HG02938 (cell line): ENCODE results near the gene TMEM119.
"Not testable (repeated sequence)": the region's sequence is repeated elsewhere in the genome, so short reads cannot be mapped to it uniquely, and the experiment has no call there.

Source experiments
- ATAC-seq: cut with Tn5 transposase; IDR thresholded peaks from one replicate; pipeline ENCODE4 v1.9.1; 2021; ENCODE audit warnings: mild to moderate bottlenecking, moderate library complexity; ENCODE audit not compliant: unreplicated experiment

The TMEM119 gene

DNA sequence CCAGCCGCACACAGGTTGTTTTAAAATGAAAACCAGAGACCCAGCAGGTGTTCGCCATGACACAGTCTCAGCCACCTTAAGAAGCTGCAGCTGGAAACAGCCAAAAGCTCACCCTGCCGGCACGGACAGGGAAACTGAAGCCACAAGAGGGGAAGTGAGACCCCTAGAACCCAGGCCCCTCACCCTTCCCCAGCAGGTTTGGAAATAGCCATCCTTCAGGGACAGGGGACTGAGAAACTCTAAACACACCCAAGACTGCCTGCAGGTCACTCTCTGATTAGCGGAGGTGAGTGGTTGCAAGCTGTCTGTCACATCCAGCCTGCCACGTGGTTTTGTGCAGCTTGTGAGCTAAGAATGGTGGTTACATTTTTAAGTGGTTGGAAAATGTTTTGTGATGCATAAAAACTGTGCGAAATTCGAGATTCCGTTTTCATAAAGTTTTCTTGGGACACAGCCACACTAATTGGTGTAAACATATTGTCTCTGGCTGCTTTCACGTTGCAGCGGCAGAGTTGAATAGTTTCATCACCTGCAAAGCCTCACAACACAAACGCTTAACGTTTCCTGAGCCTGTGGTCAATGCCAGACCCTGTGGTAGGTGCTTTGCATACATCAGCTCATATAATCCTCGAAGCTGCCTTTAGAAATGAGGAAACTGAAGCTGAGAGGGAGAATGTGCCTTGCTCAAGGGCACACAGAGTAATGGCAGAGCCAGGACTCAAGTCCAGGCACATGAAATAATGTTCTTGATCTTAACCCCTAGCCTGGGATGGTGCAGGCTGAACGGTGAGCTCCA is 37.5 kb upstream of the TMEM119 start:
- ATAC-seq, result peak; percentile 50

DNA sequence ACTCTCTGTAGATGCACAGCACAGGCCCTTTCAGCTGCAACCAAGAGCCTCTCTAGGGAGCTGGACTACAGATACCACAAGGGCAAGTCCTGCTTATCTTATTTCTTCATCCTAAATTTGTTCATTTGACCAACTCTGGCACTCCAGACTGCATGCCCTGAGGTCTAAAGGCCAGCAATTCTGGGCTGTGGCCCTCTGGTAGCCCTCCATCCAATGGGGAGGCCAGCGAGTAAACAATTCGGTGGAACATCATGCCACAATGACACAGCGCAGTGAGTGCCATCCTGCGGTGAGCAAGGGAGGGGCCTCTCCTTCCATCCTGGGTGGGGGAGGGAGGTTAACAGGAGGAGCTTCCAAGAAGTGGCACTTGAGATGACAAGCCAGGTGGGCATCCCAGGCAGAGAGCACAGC is 36.5 kb upstream of the TMEM119 start:
- no peak for ATAC-seq

DNA sequence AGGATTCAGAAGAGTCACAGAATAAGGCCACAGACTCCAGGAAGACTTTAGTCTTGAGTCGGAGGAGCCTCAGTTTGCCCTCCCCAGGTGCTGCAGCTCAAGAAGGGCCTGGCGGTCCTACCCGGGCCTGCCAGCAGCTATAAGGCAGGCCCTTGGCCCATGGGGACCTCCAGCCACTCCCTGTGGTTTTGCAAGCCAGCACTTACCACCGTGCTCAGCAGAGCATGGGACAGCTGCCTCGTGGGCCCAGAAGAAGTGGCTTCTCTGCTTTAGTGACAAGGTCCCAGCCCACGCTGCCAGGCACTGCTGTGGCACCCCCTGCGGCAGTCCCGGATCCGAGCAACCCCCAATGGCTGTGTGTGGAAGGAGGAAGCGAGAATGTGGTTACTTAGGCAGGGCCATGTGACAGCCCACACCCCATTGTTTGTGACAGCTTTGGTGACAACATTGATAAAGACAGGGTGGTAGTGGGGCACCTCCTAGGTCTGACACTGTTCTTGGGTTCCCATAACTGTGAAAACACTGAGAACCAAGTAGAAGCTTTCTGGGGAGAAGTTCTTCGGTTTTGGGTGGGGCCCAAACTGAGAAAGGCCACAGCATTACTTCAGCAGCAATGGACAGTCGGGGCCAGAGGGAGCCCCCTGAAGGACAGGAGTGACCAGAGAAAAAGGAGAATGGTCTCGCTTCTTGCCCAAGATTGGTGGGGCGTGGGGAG is 35.8 kb upstream of the TMEM119 start, which contains the start of gene SELPLG:
Gene SELPLG (minus strand): TSS at position 361 of the 715 bp plus-strand sequence. CDS start 9,587 bp downstream, outside the sequence.
- ATAC-seq, result peak; percentile 48

DNA sequence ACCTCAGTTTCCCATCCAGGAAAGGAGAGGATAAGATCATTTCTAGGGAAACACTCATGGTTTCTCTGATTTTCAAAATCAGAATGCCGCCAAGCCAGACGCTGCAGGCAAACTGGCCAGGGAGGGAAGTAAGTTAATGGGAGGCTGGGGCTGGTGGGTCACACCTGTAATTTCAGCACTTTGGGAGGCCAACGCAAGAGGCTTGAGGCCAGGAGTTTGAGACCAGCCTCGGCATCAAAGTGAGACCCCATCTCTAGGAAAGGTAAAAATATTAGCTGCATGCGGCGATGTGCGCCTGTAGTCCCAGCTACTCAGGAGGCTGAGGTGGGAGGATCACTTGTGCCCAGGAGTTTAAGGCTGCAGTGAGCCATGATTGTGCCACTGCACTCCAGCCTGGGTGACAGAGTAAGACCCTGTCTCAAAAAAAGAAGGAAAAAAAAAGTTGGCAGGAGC is 35.2 kb upstream of the TMEM119 start:
- ATAC-seq, result no peak

DNA sequence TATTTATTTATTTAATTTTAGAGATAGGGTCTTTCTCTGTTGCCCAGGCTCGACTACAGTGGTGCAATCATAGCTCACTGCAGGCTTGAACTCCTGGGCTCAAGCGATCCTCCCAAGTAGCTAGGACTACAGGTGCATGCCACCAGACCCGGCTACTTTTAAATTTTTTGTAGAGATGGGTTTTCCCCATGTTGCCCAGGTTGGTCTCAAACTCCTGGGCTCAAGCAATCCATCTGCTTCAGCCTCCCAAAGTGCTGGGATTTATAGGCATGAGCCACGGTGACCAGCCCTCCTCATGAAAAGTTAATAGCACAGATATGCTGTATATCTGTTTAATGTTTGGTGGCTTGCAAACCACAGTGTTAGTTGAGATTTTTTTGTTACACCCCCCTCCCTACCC is 33.4 kb upstream of the TMEM119 start:
- not testable (repeated sequence) for ATAC-seq

DNA sequence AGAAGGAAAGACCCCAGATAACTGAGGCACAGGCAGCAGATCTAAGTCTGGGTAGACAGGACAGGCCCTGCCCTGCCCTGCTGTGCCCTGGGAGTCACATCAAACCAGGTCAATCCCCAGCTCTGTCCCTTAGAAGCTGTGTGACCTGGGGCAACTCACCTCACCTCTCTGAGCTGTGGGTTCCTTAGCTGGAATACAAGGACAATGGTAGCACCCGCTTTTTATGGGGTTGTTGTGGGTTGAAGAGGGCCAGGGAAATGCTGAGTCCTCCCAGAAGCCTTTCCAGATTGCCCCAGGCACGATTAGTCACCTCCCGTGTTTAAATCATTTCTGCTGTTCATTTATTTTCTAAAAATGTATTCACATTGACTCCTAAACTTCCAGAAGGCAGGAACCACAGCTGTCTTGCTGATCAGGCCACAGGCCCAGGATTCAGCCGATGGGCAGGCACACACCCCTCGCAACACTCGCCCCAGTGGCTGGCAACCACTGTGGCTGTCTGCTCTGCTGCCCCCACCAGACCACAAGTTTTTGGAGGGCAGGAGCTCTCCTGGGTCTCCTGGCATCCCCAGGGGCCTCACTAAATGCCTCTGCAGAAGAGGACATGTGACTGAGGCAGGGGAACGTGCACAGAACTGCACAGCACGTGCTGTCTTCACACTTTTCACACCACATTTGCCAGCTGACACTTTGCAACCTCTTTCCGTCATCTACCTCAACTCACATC is 32.8 kb upstream of the TMEM119 start:
- no peak for ATAC-seq

DNA sequence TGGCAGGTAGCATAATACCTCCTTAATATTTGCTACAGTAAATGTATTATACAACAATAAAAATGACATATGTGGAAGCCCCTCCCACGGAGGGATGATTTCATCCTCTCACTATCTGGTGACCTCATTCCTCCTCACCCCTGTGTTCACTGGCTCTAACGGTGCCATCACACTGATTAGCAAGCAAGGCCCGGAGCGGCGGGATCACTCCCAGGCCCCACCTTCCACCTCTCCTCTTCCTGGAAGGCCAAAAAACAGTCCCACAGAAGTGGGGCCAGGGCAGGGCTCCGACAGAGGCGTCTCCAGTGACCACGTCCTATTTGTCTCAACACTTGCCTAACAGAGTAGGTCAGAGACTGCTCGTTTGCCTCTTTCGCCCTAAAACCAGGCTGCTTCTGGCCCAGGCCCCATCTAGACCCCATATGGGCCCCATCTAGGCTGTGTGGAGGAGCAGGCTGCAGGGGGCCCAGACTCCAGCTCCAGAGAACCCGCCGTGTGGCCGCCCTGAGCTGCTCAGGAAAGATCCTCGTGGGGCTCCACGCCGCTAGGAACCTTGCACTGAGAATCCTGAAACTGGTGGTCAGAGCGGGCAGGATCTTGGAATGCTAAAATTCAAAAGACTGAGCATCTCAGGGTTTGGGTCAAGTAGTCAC is 32.1 kb upstream of the TMEM119 start:
- no peak for ATAC-seq

DNA sequence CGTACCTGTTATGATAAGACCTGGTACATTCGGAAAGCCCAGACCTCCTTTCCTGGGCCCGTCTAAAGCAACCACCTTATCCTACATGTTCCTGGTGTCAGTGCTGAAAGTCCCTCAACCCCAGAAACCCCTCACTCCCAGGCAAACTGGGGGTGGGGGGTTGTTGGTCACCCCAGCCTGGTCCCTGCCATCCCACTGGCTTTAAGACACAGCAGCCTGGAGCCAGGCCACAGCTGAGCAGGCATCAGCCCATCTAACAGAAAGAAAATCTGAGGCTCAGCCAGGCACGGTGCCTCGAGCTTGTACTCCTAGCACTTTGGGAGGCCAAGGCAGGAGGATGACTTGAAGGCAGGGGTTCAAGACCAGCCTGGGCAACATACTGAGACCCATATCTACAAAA is 31.3 kb upstream of the TMEM119 start:
- ATAC-seq, result no peak

DNA sequence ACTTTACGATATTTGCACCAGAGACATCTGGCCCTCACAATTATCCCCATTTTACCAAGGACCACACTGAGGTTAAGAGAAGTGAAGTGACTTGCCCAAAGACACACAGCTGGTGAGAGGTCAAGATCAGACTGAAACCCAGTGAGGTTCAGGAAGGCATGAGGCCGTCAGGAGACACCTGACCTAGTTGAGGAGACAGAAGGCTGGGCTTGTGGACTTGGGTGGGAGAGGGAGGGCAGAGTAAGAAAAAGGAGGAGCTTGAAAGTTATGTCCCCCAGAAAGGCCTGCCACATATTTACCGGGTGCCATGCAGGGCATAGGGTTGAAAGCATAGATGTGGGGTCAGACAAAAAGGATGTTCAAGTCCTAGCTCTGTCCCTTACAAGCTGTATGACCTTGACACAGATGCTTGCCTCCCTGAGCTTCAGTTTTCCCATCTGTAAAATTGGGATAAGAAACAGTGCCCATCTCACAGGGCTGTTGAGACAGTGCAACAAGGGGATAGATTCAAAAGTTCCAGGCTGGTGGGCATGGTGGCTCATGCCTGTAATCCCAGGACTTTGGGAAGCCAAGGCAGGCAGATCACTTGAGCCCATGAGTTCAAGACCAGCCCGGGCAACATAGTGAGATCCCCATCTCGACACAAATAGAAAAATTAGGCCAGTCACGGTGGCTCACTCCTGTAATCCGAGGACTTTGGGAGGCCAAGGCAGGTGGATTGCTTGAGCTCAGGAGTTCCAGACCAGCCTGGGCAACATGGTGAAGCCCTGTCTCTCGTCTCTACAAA is 29.4 kb upstream of the TMEM119 start:
- no peak for ATAC-seq

DNA sequence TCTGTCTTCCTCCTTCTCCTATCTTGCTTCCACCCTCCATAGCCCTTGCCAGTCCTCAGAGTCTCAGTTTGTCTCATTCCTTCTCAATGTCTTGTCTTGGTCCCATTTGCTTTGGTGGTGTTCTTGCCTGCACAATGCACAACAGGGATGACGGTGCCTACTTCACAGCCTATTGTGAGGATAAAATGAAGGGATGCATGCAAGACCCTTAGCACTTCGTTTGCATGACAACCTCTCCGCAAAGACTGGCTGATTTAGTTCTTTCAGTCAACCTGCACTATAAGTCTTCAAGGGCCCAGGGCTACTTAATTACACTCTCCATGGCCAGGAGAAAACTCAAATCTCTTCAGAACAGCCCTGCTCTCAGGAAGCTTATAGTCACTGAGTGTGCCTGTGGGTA is 27.3 kb upstream of the TMEM119 start:
- no peak for ATAC-seq

DNA sequence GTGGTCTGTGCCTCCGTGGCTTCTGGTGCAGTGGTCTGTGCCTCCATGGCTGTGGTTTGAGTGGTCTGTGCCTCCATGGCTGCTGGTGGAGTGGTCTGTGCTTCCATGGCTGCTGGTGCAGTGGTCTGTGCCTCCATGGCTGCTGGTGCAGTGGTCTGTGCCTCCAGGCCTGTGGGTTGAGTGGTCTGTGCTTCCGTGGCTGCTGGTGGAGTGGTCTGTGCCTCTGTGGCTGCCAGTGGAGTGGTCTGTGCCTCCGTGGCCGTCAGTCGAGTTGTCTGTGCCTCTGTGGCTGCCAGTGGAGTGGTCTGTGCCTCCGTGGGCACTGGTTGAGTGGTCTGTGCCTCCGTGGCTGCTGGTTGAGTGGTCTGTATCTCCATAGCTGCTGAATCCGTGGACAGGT is 25.7 kb upstream of the TMEM119 start:
- ATAC-seq, result no peak

DNA sequence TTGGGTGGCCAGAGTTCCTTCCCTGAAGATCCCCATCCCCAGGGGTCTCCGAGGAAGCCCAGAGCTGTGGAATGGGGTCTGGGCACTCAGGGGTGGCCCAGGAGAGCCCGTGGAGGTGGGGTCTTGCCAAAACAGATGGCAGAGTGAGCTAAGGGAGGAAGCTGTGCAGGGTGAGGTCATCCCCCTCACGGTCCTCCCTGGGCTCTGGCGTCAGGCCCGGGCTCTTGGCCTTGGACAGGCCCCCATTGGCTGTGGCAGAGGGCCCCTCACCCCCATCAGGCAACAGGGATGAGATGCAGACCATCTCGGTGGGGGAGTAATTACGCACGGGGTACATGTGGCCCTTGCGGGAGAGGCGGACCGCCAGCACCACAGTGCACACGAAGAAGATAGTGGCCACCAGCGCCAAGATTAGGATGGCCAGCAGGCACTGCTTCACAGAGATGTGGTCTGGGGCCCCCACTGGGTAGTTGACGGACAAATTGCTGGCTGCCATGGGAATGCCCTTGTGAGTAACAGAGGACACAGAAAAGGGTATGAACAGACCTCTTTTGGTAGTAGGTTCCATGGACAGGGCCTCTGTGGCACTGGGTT is 25.1 kb upstream of the TMEM119 start:
- ATAC-seq, result no peak

DNA sequence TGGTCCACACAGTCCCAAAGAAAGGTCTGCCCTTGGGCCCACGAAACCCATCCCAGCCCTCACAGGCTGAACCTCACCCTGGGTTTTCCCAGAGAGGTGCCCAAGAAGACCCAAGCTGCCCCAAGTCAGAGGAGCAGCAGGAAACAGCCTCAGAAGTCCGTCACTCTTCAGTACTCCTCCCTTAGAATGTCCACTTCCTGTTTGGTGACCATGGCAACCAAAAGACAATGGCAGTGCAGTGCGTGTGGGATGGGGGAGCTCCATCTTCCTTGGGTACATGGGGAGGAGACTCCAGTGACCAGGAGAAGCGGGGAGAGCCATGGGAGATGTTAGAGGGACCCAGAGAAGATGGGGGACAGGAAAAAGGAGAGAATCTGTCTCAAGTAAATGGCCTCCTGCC is 24.5 kb upstream of the TMEM119 start:
- ATAC-seq, result no peak

DNA sequence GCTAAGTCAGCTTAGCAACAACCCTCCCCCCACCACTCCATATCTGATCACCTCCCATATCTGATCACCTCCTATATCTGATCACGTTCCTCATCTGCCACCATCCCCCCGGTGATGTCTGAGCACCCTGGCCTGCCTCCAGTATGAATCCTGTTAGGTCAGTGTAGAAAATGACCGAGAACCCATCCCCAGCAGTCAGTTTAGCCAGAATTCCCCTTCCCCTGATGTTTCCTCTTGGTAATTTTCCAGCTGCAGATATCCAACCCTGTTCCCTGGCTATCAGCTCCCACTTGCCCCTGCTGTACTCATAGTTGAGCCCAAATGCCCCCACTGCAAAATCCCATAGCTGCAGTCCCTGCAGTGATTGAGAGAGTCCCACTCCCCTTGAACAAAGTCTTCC is 23.3 kb upstream of the TMEM119 start:
- ATAC-seq, result no peak

DNA sequence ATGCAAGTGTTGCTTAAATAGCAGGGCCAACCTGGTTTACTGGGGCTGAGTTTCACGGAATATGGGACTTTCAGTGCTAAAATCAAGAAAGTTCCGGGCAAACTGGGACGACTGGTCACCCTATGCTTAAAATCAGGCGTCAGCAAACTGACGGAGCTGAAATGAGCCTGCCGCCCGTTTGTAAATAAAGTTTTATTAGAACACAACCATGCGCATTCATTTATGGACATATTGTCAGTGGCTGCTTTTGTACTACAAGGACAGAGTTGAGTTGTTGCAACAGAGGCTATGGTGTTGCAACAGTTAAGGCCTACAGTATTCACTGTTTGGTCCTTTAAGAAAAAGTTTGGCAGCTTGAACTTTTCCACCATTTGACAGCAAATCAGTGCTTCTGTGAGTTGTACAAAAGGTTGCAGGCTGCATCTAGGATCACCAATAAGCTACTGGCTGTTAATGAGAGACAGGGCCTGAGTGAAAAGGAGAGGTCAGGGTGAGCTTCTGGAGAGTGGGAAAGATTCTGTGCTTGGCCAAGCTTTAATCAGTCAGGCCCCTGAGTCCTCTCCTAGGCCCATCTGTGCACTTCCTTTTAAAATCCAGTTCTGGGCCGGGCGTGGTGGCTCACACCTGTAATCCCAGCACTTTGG is 22.5 kb upstream of the TMEM119 start:
- no peak for ATAC-seq

DNA sequence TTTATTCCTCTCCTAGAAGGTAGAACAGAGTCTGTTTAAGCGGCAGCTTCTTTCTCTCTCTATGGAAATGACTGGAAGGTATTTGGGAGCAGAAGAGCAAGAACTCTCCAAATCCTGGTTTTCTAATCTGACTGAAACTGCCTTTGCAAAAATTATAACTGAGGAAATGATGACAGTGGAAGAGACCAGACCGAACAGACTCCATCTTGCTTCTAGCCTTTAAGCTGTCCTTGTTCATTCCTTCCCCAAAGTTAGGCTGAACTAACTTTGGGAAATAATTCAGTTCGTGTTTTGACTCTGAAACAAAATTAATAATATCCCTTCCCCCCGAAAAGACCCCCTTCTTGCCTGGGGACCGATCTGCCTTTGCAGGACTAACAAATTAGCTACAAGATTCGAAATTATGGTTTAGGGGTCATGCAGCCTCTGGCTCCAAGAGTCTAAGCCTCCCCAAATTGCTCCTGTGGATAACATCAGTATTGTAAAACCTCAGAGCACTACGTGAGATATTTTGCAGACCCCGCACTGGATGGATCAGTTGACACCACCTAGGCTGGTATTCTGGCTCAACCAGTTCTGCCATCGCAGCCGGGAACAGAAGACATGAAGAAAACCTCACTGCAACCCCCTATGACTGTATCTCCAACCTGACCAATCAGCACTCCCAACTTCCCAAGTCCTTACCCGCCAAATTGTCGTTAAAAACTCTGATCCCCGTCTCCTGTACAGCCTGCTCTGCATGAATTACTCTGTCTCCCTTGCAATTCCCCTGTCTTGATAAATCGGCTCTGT is 21.7 kb upstream of the TMEM119 start:
- no peak for ATAC-seq

DNA sequence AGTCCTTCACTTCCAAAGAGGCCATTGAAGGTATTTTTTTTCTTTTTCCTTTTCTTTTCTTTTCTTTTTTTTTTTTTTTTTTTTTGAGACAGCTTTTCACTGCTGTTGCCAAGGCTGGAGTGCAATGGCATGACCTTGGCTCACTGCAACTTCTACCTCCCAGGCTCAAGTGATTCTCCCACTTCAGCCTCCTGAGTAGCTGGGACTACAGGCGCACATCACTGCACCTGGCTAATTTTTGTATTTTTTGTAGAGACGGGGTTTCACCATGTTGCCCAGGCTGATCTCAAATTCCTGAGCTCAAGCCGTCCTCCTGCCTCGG is 21.0 kb upstream of the TMEM119 start:
- not testable (repeated sequence) for ATAC-seq

DNA sequence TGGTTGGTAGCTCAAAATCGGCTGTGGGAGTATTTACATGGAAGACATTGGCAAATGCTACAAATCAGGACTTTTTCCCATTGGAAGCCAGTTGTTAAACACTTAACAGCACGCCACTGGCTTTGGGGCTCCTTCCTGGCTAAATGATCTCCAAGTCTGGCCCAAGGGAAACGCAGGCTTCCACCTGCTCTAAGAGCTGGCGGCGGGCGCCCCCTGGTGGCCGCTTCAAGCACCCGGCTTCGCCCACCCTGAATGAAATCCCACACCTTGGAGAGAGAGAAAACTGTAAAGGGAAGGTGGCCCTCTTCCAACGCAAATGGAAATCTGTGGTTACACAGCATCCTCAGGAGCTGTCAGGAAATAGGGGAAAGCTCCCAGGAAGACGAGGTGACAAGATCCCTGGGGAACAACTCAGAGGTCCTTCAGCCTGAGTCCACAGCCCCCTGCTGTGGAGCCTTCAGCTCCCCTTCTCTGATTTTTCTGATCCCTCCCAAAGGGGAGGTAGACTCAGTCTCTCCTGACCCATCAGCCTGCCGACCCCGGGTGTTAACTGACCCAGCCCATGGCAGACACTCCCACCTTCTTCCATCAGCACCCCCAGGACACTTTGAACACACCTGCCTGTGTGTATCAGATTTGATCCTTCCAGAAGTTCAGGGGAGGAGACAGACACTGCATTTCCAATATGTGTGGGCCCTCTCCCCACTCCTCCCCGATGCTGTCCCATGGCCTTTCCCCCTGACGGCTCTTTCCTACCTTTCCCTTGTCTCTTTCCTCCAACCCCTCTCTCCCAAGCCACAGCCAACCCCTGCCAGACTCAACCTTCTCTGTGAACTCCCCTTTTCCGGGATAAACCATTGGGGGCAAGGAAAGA is 20.4 kb upstream of the TMEM119 start:
- ATAC-seq, result peak; percentile 36
